ENCODE results near the gene GIN1. TPM values are rescaled to one million over a fixed set of nuclear protein-coding genes. Genes with fewer than 3 reads are reported as not detected.
"Not testable (repeated sequence)": the region's sequence is repeated elsewhere in the genome, so short reads cannot be mapped to it uniquely, and the experiment has no call there.

The GIN1 gene
- polyA plus RNA-seq (ENCODE audit: insufficient read length) = 14.3 TPM
- long read RNA-seq, donor 1, partial matches to known transcripts = 0 of 4 reads
- long read RNA-seq, donor 1, other reads (novel, unspliced or antisense) = 0 of 4 reads
- long read RNA-seq, donor 2, partial matches to known transcripts = 0 of 3 reads
- long read RNA-seq, donor 2, other reads (novel, unspliced or antisense) = 0 of 3 reads
- long read RNA-seq, donor 3, partial matches to known transcripts = 12 of 13 reads
- long read RNA-seq, donor 3, other reads (novel, unspliced or antisense) = 0 of 13 reads
- long read RNA-seq, donor 4, partial matches to known transcripts = 0 of 1 reads
- long read RNA-seq, donor 4, other reads (novel, unspliced or antisense) = 0 of 1 reads
- long read RNA-seq, donor 5, transcript GIN1-203 (5 exons, 1,040 nt) = major isoform, 5 of 14 reads
- long read RNA-seq, donor 5, partial matches to known transcripts = 8 of 14 reads
- long read RNA-seq, donor 5, other reads (novel, unspliced or antisense) = 0 of 14 reads
- long read RNA-seq, donor 6, partial matches to known transcripts = 0 of 2 reads
- long read RNA-seq, donor 6, other reads (novel, unspliced or antisense) = 0 of 2 reads
- long read RNA-seq, donor 7, partial matches to known transcripts = 0 of 4 reads
- long read RNA-seq, donor 7, other reads (novel, unspliced or antisense) = 0 of 4 reads
- long read RNA-seq, donor 8 = 0 reads

GRCh38 chr5:103119765-103120606 lies at the start of gene GIN1, which contains the start of gene PPIP5K2:
Gene GIN1 (minus strand): TSS chr5:103120138. CDS start chr5:103108707, 11,431 bp downstream.
Gene PPIP5K2 (plus strand): TSS chr5:103120301. CDS start chr5:103129590, 9,289 bp downstream.
- peak; percentile 98 for DNase-seq

- no peak for DNase-seq
Measured at GRCh38 chr5:103166706-103167105, 46.8 kb upstream of the GIN1 start.

- DNase-seq = no peak
Measured at GRCh38 chr5:103151156-103151555, 31.2 kb upstream of the GIN1 start.

GRCh38 chr5:103148213-103148612 lies 28.3 kb upstream of the GIN1 start:
- DNase-seq = no peak

- DNase-seq = no peak
Measured at GRCh38 chr5:103145196-103145595, 25.3 kb upstream of the GIN1 start.

GRCh38 chr5:103142132-103142531 lies 22.2 kb upstream of the GIN1 start:
- DNase-seq = not testable (repeated sequence)

- peak; percentile 77 for DNase-seq
Measured at GRCh38 chr5:103139264-103139865, 19.4 kb upstream of the GIN1 start.

GRCh38 chr5:103138202-103138690 lies 18.3 kb upstream of the GIN1 start:
- DNase-seq = no peak

- no peak for DNase-seq
Measured at GRCh38 chr5:103135461-103135860, 15.5 kb upstream of the GIN1 start.

GRCh38 chr5:103133231-103133630 lies 13.3 kb upstream of the GIN1 start:
- no peak for DNase-seq

GRCh38 chr5:103132684-103133083 lies 12.7 kb upstream of the GIN1 start:
- DNase-seq = no peak

GRCh38 chr5:103128202-103128601 lies 8.3 kb upstream of the GIN1 start:
- no peak for DNase-seq

- DNase-seq = no peak
Measured at GRCh38 chr5:103127292-103127817, 7.4 kb upstream of the GIN1 start.

- no peak for DNase-seq
Measured at GRCh38 chr5:103126557-103126956, 6.6 kb upstream of the GIN1 start.

- no peak for DNase-seq
Measured at GRCh38 chr5:103122242-103122641, 2.3 kb upstream of the GIN1 start.

- DNase-seq = peak; percentile 19
Measured at GRCh38 chr5:103120607-103121200, 766 bp upstream of the GIN1 start.

- peak; percentile 47 for DNase-seq
Measured at GRCh38 chr5:103119070-103119764, 721 bp downstream of the GIN1 start.

GRCh38 chr5:103117471-103117991 lies 2.4 kb downstream of the GIN1 start:
- DNase-seq = no peak

- DNase-seq = no peak
Measured at GRCh38 chr5:103114440-103114839, 5.5 kb downstream of the GIN1 start.

GRCh38 chr5:103112910-103113309 lies 7.0 kb downstream of the GIN1 start:
- DNase-seq = no peak
